Smooth muscle cell (in vitro differentiated cells): Measurements from ENCODE around the gene USP44. TPM values are rescaled to one million over a fixed set of nuclear protein-coding genes. Genes with fewer than 3 reads are reported as not detected.
A peak's percentile ranks its signal among the peaks of the same experiment; 100 is the strongest.

Source experiments
- DNase-seq: peaks from one replicate; lab custom pipeline; 2025; ENCODE audit not compliant: unreplicated experiment; lab: John Stamatoyannopoulos, UW
- H2AFZ ChIP-seq: fragments of 200-600 bp; sonication (generic); 2 replicates; pipeline ENCODE4 v1.6.0; 2016; ENCODE audit warnings: antibody characterized with exemption, low read depth, mild to moderate bottlenecking
- H3F3A ChIP-seq: fragments of 200-600 bp; sonication (generic); 2 replicates; pipeline ENCODE4 v1.6.0; 2017; ENCODE audit warnings: antibody characterized with exemption, low read depth
- H3K27ac ChIP-seq: fragments of 200-600 bp; sonication (generic); 2 replicates; pipeline ENCODE4 v1.5.1; 2016; ENCODE audit warnings: low read depth, mild to moderate bottlenecking
- H3K27me3 ChIP-seq: fragments of 200-600 bp; sonication (generic); 2 replicates; pipeline ENCODE4 v1.6.1; 2016; ENCODE audit warnings: low read depth, mild to moderate bottlenecking
- H3K36me3 ChIP-seq: fragments of 200-600 bp; sonication (generic); 2 replicates; pipeline ENCODE4 v1.5.1; 2016; ENCODE audit warnings: low read depth
- H3K4me1 ChIP-seq: fragments of 200-600 bp; sonication (generic); 2 replicates; pipeline ENCODE4 v1.5.1; 2016; ENCODE audit warnings: low read depth
- H3K4me2 ChIP-seq: fragments of 200-600 bp; sonication (generic); 2 replicates; pipeline ENCODE4 v1.6.0; 2016; ENCODE audit warnings: mild to moderate bottlenecking
- H3K4me3 ChIP-seq: fragments of 200-600 bp; sonication (generic); 2 replicates; pipeline ENCODE4 v1.5.1; 2016; ENCODE audit warnings: mild to moderate bottlenecking
- H3K79me2 ChIP-seq: fragments of 200-600 bp; sonication (generic); 2 replicates; pipeline ENCODE4 v1.6.0; 2016; ENCODE audit warnings: low read depth, mild to moderate bottlenecking
- H3K9ac ChIP-seq: fragments of 200-600 bp; sonication (generic); 2 replicates; pipeline ENCODE4 v1.6.0; 2016; ENCODE audit warnings: low read depth
- H3K9me3 ChIP-seq: fragments of 200-600 bp; sonication (generic); replicated peaks from 2 replicates; pipeline ENCODE4 v1.5.1; 2016; ENCODE audit warnings: low read depth
- H4K20me1 ChIP-seq: fragments of 200-600 bp; sonication (generic); 2 replicates; pipeline ENCODE4 v1.6.0; 2016; ENCODE audit warnings: low read depth
- WGBS: methylation state at CpG from one replicate; pipeline ENCODE4 v1.1.7; 2016; ENCODE audit warnings: low lambda C conversion rate; 5-methylcytosine and 5-hydroxymethylcytosine counted together
- polyA plus RNA-seq: library from polyadenylated mRNA; unstranded; fragments of >200 nt; fragmentation: Nextera tagmentation; extraction: Ambion mirVana; gene quantifications from 2 replicates; pipeline ENCODE4 v1.2.1, GENCODE V29; 2016
- total RNA-seq: library from RNA; depleted of rRNA; stranded (reverse); fragments of >200 nt; gene quantifications from 2 replicates; pipeline ENCODE4 v1.2.3, GENCODE V29; 2014
- TF ChIP-seq, protein P1 (sequence below): fragments of 200-600 bp; sonication (generic); IDR thresholded peaks from 2 replicates; pipeline ENCODE4 v1.5.1; 2017; ENCODE audit warnings: borderline replicate concordance, mild to moderate bottlenecking, antibody characterized with exemption; ENCODE audit not compliant: insufficient read depth, poor library complexity, severe bottlenecking

USP44 gene
- total and polyA plus RNA-seq, 2 experiments from 2014 or later, result 0.10 TPM; not detected in 1

DNA sequence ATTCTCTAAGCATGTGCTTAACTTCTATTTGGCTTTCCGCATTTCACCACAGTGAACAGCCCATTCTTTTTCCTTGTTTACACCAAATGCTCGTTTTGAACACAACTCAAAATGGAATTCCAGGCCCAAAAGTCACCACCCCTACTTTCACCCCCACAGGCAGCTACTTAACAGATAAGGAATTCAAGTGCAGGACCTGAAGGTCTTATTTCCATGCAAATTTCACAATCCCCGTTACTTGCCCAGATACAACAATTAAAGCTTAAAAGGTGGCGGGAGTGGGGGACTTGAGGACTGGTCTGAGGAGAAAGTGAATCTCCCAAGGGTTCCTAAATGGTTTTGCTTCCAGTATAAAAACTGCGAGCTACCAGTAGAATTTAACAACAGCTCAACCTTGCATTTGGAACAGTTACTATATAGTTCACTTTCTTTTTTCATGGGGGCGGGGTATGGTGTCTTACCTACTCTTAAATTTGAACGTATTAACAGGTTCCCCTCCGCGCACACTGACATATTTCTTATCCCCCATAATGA lies 3.7 kb downstream of the USP44 start:
- no peaks in the 10 kb centered on the region for H3F3A ChIP-seq
- no peak overlapping the region for H2AFZ ChIP-seq
- H3K27ac ChIP-seq, result no peak overlapping the region
- no peaks in the 10 kb centered on the region for H4K20me1 ChIP-seq
- H3K27me3 ChIP-seq, result peaks cover 84% of the 10 kb centered on the region
- no peak for DNase-seq
- H3K4me1 ChIP-seq, result peaks cover 41% of the 10 kb centered on the region
- no peak overlapping the region for H3K9ac ChIP-seq
- TF ChIP-seq, protein P1, sequence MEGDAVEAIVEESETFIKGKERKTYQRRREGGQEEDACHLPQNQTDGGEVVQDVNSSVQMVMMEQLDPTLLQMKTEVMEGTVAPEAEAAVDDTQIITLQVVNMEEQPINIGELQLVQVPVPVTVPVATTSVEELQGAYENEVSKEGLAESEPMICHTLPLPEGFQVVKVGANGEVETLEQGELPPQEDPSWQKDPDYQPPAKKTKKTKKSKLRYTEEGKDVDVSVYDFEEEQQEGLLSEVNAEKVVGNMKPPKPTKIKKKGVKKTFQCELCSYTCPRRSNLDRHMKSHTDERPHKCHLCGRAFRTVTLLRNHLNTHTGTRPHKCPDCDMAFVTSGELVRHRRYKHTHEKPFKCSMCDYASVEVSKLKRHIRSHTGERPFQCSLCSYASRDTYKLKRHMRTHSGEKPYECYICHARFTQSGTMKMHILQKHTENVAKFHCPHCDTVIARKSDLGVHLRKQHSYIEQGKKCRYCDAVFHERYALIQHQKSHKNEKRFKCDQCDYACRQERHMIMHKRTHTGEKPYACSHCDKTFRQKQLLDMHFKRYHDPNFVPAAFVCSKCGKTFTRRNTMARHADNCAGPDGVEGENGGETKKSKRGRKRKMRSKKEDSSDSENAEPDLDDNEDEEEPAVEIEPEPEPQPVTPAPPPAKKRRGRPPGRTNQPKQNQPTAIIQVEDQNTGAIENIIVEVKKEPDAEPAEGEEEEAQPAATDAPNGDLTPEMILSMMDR, result no peak
- peak overlapping the region; percentile 47 for H3K4me3 ChIP-seq
- WGBS, result 5% methylated on average over 9 of the region's 9 CpGs
- H3K4me2 ChIP-seq, result peak overlapping the region; percentile 83
- H3K9me3 ChIP-seq, result peaks cover 6% of the 10 kb centered on the region
- no peaks in the 10 kb centered on the region for H3K36me3 ChIP-seq
- no peaks in the 10 kb centered on the region for H3K79me2 ChIP-seq

DNA sequence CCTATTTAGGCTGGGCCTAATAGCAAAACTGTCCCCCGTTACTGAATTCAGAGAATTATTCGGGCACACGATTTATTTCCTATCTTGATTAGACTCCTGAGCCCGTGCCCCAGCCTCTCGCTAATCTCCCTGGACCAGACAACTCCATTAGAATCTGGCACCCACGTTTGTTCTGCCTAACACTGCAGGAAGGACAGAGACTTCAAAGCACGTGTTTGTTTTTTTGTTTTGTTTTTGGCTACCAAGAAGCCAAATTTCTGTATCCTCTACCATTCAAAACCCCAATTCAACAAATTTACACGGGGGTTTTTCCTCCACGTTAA lies 4.8 kb downstream of the USP44 start:
- Histone ChIP-seq H4K20me1 (no peaks in the 10 kb centered on the region), H3K4me3 (no peak overlapping the region), H3K36me3 (no peaks in the 10 kb centered on the region), H3K4me2 (no peak overlapping the region), H3K27ac (no peak overlapping the region), H3K4me1 (peaks cover 34% of the 10 kb centered on the region), H3F3A (no peaks in the 10 kb centered on the region), H3K27me3 (peaks cover 73% of the 10 kb centered on the region), H2AFZ (no peak overlapping the region), H3K9me3 (peaks cover 6% of the 10 kb centered on the region), H3K9ac (no peak overlapping the region), H3K79me2 (no peaks in the 10 kb centered on the region)
- TF ChIP-seq, protein P1, result no peak
- WGBS, result 14% methylated on average over 9 of the region's 9 CpGs
- DNase-seq, result no peak

- no peak overlapping the region for H3K27ac ChIP-seq
Observed at GRCh38 chr12:95545731-95546490, 5.4 kb downstream of the USP44 start.

More at GRCh38 chr12:95545731-95546490, 5.4 kb downstream of the USP44 start:
- WGBS, result 27% methylated on average over 8 of the region's 8 CpGs
- no peak overlapping the region for H2AFZ ChIP-seq
- H3K9me3 ChIP-seq, result peaks cover 6% of the 10 kb centered on the region
- no peaks in the 10 kb centered on the region for H3K36me3 ChIP-seq
- H3K4me3 ChIP-seq, result no peak overlapping the region
- H3K4me2 ChIP-seq, result no peak overlapping the region
- TF ChIP-seq, protein P1, result no peak
- H3K9ac ChIP-seq, result no peak overlapping the region
- H3K79me2 ChIP-seq, result no peaks in the 10 kb centered on the region
- no peak for DNase-seq
- H3K4me1 ChIP-seq, result peaks cover 30% of the 10 kb centered on the region
- H4K20me1 ChIP-seq, result no peaks in the 10 kb centered on the region
- H3F3A ChIP-seq, result no peaks in the 10 kb centered on the region
- H3K27me3 ChIP-seq, result peaks cover 68% of the 10 kb centered on the region
